SK-N-SH treated with all-trans-retinoic acid at 6 μM for 48 hours (cell line): ENCODE results near the gene COL25A1.

Source experiments
- ARNTL ChIP-seq: fragments of 450-650 bp; formaldehyde crosslinking; IDR thresholded peaks from 2 replicates; pipeline ENCODE4 v1.5.0; 2020; ENCODE audit warnings: low read depth, mild to moderate bottlenecking, moderate library complexity, borderline replicate concordance
- ESRRG ChIP-seq: fragments of 250-450 bp; sonication (Bioruptor Pico); IDR thresholded peaks from 2 replicates; pipeline ENCODE4 v1.6.1; 2021; ENCODE audit warnings: mild to moderate bottlenecking
- OSR1 ChIP-seq: fragments of 250-450 bp; sonication (Bioruptor Pico); IDR thresholded peaks from 2 replicates; pipeline ENCODE4 v1.8.0; 2022; ENCODE audit warnings: moderate library complexity, mild to moderate bottlenecking, inconsistent platforms
- PPARA ChIP-seq: fragments of 250-450 bp; sonication (Bioruptor Pico); IDR thresholded peaks from 2 replicates; pipeline ENCODE4 v1.5.0; 2020; ENCODE audit warnings: mild to moderate bottlenecking, borderline replicate concordance
- RARB ChIP-seq: fragments of 250-450 bp; sonication (Bioruptor Pico); IDR thresholded peaks from 2 replicates; pipeline ENCODE4 v1.8.0; 2021; ENCODE audit warnings: mild to moderate bottlenecking, moderate library complexity
- TOX ChIP-seq: fragments of 250-450 bp; sonication (Bioruptor Pico); IDR thresholded peaks from 2 replicates; pipeline ENCODE4 v1.8.0; 2021; ENCODE audit warnings: mild to moderate bottlenecking, moderate library complexity, borderline replicate concordance
- ZC3H10 ChIP-seq: fragments of 250-450 bp; sonication (Bioruptor Pico); IDR thresholded peaks from 2 replicates; pipeline ENCODE4 v1.5.1; 2021; ENCODE audit warnings: mild to moderate bottlenecking, moderate library complexity
- ZFP3 ChIP-seq: fragments of 250-450 bp; sonication (Bioruptor Pico); IDR thresholded peaks from 2 replicates; pipeline ENCODE4 v1.5.0; 2020; ENCODE audit warnings: mild to moderate bottlenecking, moderate library complexity
- ZFP30 ChIP-seq: fragments of 450-650 bp; formaldehyde crosslinking; IDR thresholded peaks from 2 replicates; pipeline ENCODE4 v1.5.0; 2022; ENCODE audit warnings: mild to moderate bottlenecking, moderate library complexity
- ZNF70 ChIP-seq: fragments of 450-650 bp; formaldehyde crosslinking; IDR thresholded peaks from 2 replicates; pipeline ENCODE4 v1.5.0; 2020; ENCODE audit warnings: mild to moderate bottlenecking, moderate library complexity
- TF ChIP-seq, protein P1 (sequence below): fragments of 250-450 bp; sonication (Bioruptor Pico); IDR thresholded peaks from 2 replicates; pipeline ENCODE4 v1.5.1; 2020; ENCODE audit warnings: low read depth, mild to moderate bottlenecking, moderate library complexity

DNA sequence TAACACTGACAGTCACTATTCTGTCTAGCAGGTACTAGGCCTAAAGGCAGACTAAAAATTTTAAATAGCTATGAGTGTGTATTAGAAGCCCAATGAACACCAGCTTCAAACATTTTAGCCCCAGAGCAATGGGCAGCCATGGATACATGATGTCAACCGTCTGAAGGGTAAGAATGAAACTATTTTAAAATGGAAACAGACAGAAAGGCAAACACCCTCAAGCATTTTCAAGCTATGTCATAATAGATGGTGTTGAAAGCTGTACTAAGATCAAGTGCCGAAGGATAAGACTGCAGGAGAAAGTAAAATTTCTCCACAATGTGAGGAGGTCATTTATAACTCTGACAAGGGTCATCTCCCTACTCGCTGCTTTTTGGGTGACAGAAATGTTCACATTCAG lies 225.0 kb downstream of the COL25A1 start:
- no peak for TF ChIP-seq OSR1 (CRISPR knock-in tag)
- TF ChIP-seq ZC3H10 = no peak
- TF ChIP-seq ZFP30 (CRISPR knock-in tag) = no peak
- TF ChIP-seq TOX (CRISPR knock-in tag) = no peak
- TF ChIP-seq ZNF70 (CRISPR knock-in tag) = no peak
- no peak for TF ChIP-seq ARNTL (CRISPR knock-in tag)
- no peak for TF ChIP-seq ESRRG (CRISPR knock-in tag)
- TF ChIP-seq, protein P1, sequence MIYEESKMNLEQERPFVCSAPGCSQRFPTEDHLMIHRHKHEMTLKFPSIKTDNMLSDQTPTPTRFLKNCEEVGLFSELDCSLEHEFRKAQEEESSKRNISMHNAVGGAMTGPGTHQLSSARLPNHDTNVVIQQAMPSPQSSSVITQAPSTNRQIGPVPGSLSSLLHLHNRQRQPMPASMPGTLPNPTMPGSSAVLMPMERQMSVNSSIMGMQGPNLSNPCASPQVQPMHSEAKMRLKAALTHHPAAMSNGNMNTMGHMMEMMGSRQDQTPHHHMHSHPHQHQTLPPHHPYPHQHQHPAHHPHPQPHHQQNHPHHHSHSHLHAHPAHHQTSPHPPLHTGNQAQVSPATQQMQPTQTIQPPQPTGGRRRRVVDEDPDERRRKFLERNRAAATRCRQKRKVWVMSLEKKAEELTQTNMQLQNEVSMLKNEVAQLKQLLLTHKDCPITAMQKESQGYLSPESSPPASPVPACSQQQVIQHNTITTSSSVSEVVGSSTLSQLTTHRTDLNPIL (CRISPR knock-in tag) = no peak
- no peak for TF ChIP-seq PPARA (CRISPR knock-in tag)
- no peak for TF ChIP-seq ZFP3 (CRISPR knock-in tag)
- TF ChIP-seq RARB = no peak
